Stomach smooth muscle (tissue), 2 donors: ENCODE data around the gene TTC7B.

Experiments used
- H3K27ac ChIP-seq: one replicate; pipeline ENCODE4 v1.7.0; 2013; ENCODE audit warnings: mild to moderate bottlenecking, low read length, inconsistent platforms
- H3K27me3 ChIP-seq, 2 donors: one replicate each; pipeline ENCODE4 v1.7.0; 2013; ENCODE audit warnings: low read length in 2 of 2; ENCODE audit not compliant: insufficient read depth in 2 of 2, control insufficient read depth in 1 of 2
- H3K36me3 ChIP-seq, 2 donors: one replicate each; pipeline ENCODE4 v1.7.0; 2013; ENCODE audit warnings: low read length in 2 of 2; ENCODE audit not compliant: control insufficient read depth in 2 of 2, insufficient read depth in 2 of 2
- H3K4me1 ChIP-seq: one replicate; pipeline ENCODE4 v1.7.0; 2013; ENCODE audit warnings: low read length; ENCODE audit not compliant: control insufficient read depth, insufficient read depth
- H3K4me3 ChIP-seq, 2 donors: one replicate each; pipeline ENCODE4 v1.7.0; 2013; ENCODE audit warnings: low read length in 2 of 2
- H3K9ac ChIP-seq, 2 donors: one replicate each; pipeline ENCODE4 v1.7.0; 2013; ENCODE audit warnings: low read length in 2 of 2, mild to moderate bottlenecking in 1 of 2
- H3K9me3 ChIP-seq, 2 donors: one replicate each; pipeline ENCODE4 v1.7.0; 2013; ENCODE audit warnings: low read length in 2 of 2; ENCODE audit not compliant: control insufficient read depth in 2 of 2
- donor health status: healthy.
- donor health status: Pancreatic carcinoma.

TTC7B gene

DNA sequence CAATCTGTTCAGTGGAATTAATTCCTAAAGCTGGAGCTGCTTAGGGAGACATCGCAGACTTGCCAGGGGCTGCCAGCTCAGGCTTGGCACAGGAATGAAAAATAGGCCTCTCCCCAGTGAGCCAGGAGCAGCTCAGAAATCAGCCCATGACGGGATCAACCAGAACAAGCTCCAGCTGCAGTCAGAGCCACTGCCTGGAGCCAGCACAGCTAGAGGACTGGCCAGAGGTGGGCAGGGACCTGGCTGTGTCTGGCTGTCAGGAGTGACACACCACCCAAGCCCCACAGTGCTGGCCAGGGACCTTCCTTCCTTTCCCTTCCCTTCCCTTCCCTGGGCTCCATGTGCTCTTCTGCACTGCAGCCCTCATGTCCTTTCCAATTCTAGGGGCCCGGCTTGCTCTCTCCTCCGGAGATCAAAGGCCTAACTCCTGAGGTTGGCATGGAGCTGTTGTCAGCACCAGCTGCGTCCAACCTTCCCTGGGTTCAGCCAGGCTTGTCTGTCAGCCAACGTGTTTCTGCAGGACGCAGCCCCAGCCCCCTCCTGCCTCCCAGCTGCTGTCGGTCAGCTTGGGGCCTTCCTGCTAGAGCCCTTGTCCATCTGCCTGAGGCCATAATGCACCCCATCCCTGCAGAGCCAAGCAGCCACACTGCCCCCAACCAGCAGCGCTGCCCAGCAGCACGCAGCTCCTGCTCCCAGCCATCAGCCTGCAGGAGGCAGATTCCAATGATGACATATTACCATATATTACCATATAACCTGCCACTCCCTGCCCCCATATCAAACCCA is 270.1 kb downstream of the TTC7B start:
- peaks cover under 1 to 2% of the 10 kb centered on the region in 2 donors for H3K36me3 ChIP-seq
- peak overlapping the region; percentile 31 to 73 for H3K9ac ChIP-seq
- H3K27ac ChIP-seq: peak overlapping the region; percentile 93
- no peaks in the 10 kb centered on the region for H3K9me3 ChIP-seq
- H3K4me1 ChIP-seq: peaks cover 55% of the 10 kb centered on the region
- H3K27me3 ChIP-seq: no peaks in the 10 kb centered on the region
- H3K4me3 ChIP-seq: peak overlapping the region in 1 of 2 donors; percentile 40

DNA sequence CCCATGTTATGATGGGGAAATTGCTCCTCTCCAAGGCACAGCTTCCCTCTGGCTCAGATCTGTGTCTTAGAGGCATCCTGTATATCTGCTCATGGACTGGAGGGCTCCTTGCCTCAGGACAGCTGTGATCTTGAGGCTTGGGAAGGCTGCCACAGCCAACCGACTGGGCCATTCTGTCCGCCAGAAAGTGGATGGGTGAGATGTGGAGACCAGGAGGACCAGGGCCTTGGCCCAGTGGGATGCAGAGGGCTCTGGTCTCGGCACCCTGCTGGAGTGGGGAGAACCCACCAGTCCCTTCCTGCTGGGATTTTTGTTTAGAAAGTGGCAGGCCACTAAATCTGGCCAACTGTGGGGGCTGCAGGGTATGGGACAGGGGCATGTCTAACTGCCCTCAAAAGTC is 270.8 kb downstream of the TTC7B start:
- Histone ChIP-seq H3K4me1 (peaks cover 49% of the 10 kb centered on the region), H3K4me3 (no peak overlapping the region), H3K27me3 (no peaks in the 10 kb centered on the region), H3K27ac (peak overlapping the region; percentile 93), H3K9ac (peak overlapping the region in 1 of 2 donors; percentile 18), H3K9me3 (no peaks in the 10 kb centered on the region), H3K36me3 (peaks cover 2% of the 10 kb centered on the region in 2 donors)

DNA sequence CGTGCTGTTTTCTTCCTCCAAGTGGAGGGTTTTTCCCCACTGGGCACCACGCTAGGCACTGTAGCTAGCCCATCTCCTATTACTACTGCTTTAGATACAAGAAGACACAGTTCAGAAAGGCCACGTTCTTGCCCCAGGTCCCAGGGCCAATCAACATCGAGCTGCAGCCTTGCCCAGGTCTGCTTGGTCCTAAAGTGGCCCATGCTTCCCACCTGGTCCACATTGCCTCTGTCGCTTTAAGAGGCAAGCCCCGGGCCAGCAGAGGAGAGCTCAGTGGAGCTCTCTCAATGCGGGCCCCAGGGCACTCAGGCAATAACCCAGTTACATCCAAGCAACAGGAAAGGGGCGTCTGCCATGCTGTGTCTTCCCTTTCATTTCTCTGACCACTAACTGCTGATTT is 271.3 kb downstream of the TTC7B start:
- Histone ChIP-seq H3K4me1 (peaks cover 45% of the 10 kb centered on the region), H3K9me3 (no peaks in the 10 kb centered on the region), H3K27ac (peak overlapping the region; percentile 93), H3K36me3 (peaks cover 2% of the 10 kb centered on the region in 2 donors), H3K9ac (peak overlapping the region in 1 of 2 donors; percentile 18), H3K27me3 (no peaks in the 10 kb centered on the region), H3K4me3 (no peak overlapping the region)

DNA sequence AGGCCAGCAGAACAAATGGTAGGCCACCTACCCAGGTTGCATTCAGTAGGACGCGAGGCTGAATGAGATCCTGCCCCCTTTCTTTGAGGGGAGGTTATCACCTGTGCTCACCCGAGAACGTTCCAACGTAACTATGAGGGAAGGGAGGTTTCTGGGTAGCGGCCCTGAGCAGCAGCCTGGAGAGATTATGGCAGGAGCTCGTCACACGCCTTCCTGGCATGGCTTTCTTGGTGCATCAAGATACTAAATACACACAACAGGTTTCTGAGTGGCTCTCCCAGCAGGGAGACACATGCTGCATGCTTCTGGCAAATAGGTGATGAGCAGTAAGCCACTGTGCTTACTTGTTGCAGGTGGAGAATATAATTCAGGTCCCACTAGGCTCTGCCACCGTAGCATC is 271.7 kb downstream of the TTC7B start:
- no peaks in the 10 kb centered on the region for H3K27me3 ChIP-seq
- peak overlapping the region; percentile 93 for H3K27ac ChIP-seq
- H3K4me3 ChIP-seq: no peak overlapping the region
- no peak overlapping the region for H3K9ac ChIP-seq
- H3K4me1 ChIP-seq: peaks cover 42% of the 10 kb centered on the region
- H3K9me3 ChIP-seq: no peaks in the 10 kb centered on the region
- H3K36me3 ChIP-seq: peaks cover 2 to 6% of the 10 kb centered on the region in 2 donors

DNA sequence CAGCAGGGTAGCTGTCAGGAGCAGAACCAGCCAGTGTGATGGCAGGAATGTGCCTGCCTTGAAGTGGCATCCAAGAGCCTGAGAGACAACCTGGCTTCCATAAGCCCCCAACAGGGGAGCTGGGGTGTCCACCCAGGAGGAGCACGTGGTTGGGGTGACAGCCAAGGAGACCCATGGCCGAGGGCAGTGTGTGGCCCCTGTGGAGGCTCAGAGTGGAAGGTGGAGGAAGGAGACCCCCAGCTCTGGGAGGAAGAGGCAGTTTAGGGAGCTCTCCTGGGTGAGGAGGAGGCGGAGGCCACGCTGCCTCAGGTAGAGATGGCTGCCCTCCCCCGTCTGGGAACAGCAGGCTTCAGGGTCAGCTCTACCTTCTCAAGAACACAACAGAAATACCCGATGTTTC is 272.4 kb downstream of the TTC7B start:
- Histone ChIP-seq H3K4me3 (no peak overlapping the region), H3K27ac (peak overlapping the region; percentile 93), H3K36me3 (peaks cover 2 to 9% of the 10 kb centered on the region in 2 donors), H3K9ac (no peak overlapping the region), H3K4me1 (peaks cover 36% of the 10 kb centered on the region), H3K9me3 (no peaks in the 10 kb centered on the region), H3K27me3 (no peaks in the 10 kb centered on the region)

DNA sequence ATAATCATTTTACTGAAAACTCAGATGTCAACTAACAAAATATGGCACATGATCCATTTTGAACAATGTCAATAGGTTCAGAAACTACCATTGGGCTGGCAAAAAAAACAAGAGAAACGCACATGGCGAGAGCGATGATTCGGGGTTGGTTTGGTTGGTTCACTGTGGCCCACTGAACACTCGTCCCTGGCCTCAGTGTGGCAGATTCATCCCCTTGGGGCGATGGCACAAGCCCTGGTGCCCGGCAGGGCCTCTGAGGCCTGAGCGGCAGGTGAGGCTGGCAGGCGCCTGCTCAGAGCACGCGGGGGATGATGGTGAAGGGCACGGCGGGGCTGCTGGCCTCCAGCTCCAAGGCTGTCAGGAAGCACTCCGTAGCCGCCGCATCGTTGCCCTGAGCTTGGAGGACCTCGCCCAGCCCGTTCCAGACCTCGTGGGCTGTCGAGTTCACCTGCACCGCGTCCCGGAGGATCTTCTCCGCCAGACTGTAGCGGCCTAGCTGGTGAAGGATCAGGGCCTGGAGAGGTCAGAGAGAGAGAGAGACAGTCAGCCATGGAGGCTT is 275.1 kb downstream of the TTC7B start:
- Histone ChIP-seq H3K4me1 (peaks cover 25% of the 10 kb centered on the region), H3K4me3 (no peak overlapping the region), H3K9me3 (no peaks in the 10 kb centered on the region), H3K9ac (no peak overlapping the region), H3K36me3 (peaks cover 2 to 9% of the 10 kb centered on the region in 2 donors), H3K27ac (no peak overlapping the region), H3K27me3 (no peaks in the 10 kb centered on the region)

DNA sequence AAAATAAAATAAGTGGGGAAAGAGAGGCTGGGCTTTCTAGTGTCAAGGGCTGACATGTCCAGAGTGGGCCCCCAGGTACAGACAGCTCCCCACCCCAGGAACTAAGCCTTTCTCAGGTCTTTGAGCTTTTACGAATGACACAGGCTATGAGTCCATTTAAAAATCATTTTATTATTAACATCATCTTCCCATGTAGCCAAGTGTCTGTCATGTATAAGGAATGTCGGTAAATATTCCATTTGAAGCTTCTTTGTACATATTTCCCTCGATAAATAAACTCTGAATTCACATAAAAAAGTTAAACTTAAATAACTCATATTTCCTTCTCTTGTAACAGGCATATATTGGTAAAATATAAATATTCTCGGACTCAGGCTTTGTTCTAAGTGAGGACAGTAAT is 275.8 kb downstream of the TTC7B start:
- Histone ChIP-seq H3K9ac (no peak overlapping the region), H3K27ac (no peak overlapping the region), H3K4me3 (no peak overlapping the region), H3K4me1 (peaks cover 24% of the 10 kb centered on the region), H3K36me3 (peaks cover 2 to 9% of the 10 kb centered on the region in 2 donors), H3K9me3 (no peaks in the 10 kb centered on the region), H3K27me3 (no peaks in the 10 kb centered on the region)

DNA sequence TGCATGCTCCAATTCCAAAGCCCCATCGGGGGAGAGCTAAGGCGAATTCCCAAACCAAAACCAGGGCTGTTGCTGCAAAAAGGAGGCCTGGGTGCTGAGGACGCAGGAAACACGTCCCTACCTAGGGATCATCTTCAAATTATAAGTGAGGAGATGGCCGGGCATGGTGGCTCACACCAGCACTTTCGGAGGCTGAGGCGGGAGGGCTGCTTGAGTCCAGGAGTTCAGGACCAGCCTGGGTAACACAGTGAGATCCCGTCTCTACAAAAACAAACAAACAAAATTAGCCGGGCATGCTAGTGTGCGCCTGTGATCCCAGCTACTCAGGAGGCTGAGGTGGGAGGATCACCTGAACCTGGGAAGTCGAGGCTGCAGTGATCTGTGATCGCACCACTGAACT is 276.2 kb downstream of the TTC7B start:
- no peaks in the 10 kb centered on the region for H3K27me3 ChIP-seq
- H3K9me3 ChIP-seq: no peaks in the 10 kb centered on the region
- H3K4me1 ChIP-seq: peaks cover 20% of the 10 kb centered on the region
- H3K4me3 ChIP-seq: no peak overlapping the region
- H3K27ac ChIP-seq: peak overlapping the region; percentile 11
- H3K9ac ChIP-seq: no peak overlapping the region
- H3K36me3 ChIP-seq: peaks cover 2 to 9% of the 10 kb centered on the region in 2 donors

DNA sequence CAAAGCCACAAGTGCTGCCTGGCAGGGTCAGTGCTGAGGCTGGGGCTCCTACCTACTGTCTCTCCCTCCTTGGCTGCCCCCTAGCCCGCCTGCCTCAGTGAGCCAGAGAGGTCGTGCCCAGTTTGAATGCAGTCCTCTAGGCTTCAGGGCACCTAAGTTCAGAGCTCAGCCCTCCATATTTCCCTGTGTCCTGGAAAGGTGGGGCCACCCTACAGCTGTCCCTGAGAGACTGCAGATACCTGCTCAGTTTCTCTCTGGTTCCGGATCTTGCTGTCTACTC is 276.8 kb downstream of the TTC7B start:
- Histone ChIP-seq H3K27ac (peak overlapping the region; percentile 11), H3K36me3 (peaks cover 2 to 9% of the 10 kb centered on the region in 2 donors), H3K27me3 (no peaks in the 10 kb centered on the region), H3K9ac (no peak overlapping the region), H3K9me3 (no peaks in the 10 kb centered on the region), H3K4me3 (no peak overlapping the region), H3K4me1 (peaks cover 17% of the 10 kb centered on the region)

DNA sequence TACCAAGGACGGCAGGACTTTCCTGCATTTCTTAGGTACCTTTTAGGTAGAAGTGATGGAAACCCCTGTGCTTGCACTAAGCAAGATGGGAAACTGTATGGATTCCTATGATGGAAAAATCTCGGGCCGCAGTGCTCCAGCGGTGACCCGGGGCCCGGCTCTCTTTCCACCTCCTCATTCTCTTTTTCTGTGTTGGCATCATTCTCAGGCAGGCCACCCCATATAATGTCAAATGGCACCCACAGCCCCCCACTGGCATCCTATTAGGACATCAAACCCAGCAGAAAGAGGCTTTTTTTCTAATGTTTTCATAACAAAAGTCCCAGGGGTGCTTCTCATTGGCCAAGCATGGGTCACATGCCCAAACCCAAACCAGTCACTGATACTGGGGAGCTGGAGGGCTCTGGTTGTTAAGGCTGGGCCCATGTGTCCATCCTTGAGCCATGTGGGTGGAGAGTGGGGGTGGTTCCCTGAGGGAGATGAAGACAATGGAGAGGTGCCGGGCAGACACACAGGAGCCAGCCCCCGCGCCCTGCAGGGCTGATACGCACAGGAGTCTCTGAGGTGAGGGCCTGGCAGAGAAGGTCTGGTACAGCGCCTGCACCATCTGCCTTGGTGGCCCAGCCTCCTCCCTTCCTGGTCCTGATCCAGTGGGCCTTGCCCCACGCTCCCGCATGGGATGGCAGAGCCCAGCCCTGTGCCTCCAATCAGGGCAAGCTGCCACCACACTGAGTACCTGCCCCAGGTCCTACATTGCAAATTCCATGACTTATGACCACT is 277.3 kb downstream of the TTC7B start:
- Histone ChIP-seq H3K4me3 (no peak overlapping the region), H3K27me3 (no peaks in the 10 kb centered on the region), H3K4me1 (peaks cover 17% of the 10 kb centered on the region), H3K27ac (no peak overlapping the region), H3K36me3 (peaks cover 2 to 9% of the 10 kb centered on the region in 2 donors), H3K9ac (no peak overlapping the region), H3K9me3 (no peaks in the 10 kb centered on the region)
